Fibroblast of lung (primary cell): ENCODE results near the gene SORCS3. TPM values are rescaled to one million over a fixed set of nuclear protein-coding genes. Genes with fewer than 3 reads are reported as not detected.

Source experiments
- DNase-seq, 2 donors: peaks; one replicate each; pipeline versions ENCODE4 v3.0.0 to v3.0.0-alpha.2; 2010; ENCODE audit warnings: low read depth in 2 of 2
- H2AFZ ChIP-seq: 2 replicates; pipeline ENCODE4 v1.5.1; 2012; ENCODE audit warnings: low read length, control low read depth, inconsistent platforms
- H3K27ac ChIP-seq: 2 replicates; pipeline ENCODE4 v1.5.1; 2011; ENCODE audit warnings: low read length, control low read depth; ENCODE audit not compliant: insufficient read depth
- H3K27me3 ChIP-seq: 2 replicates; pipeline ENCODE4 v1.5.1; 2011; ENCODE audit warnings: mild to moderate bottlenecking, low read length; ENCODE audit not compliant: control insufficient read depth, insufficient read depth
- H3K36me3 ChIP-seq: 2 replicates; pipeline ENCODE4 v1.5.1; 2011; ENCODE audit warnings: low read length; ENCODE audit not compliant: control insufficient read depth, insufficient read depth
- H3K4me1 ChIP-seq: 2 replicates; pipeline ENCODE4 v1.5.1; 2011; ENCODE audit warnings: low read length; ENCODE audit not compliant: control insufficient read depth, insufficient read depth; ENCODE audit errors: extremely low read depth
- H3K4me2 ChIP-seq: 2 replicates; pipeline ENCODE4 v1.5.1; 2011; ENCODE audit warnings: low read length, control low read depth; ENCODE audit not compliant: insufficient read depth; ENCODE audit errors: extremely low read depth
- H3K4me3 ChIP-seq, 4 experiments: fragments of 200-600 bp in 1 of 4; sonication (generic) in 1 of 4; replicated peaks in 1 of 4; 2 replicates each; pipeline ENCODE4 v1.5.1; 2011 to 2016; ENCODE audit warnings: low read length in 4 of 4, low read depth in 3 of 4, mild to moderate bottlenecking in 3 of 4, control low read depth in 2 of 4, inconsistent platforms in 1 of 4, mixed read lengths in 1 of 4; ENCODE audit not compliant: insufficient read depth in 1 of 4; ENCODE audit errors: control extremely low read depth in 1 of 4
- H3K79me2 ChIP-seq: 2 replicates; pipeline ENCODE4 v1.5.1; 2012; ENCODE audit warnings: mild to moderate bottlenecking, low read length, inconsistent platforms; ENCODE audit not compliant: control insufficient read depth, insufficient read depth
- H3K9ac ChIP-seq: 2 replicates; pipeline ENCODE4 v1.5.1; 2011; ENCODE audit warnings: mild to moderate bottlenecking, low read length, control low read depth; ENCODE audit not compliant: insufficient read depth
- H3K9me3 ChIP-seq: 2 replicates; pipeline ENCODE4 v1.5.1; 2012; ENCODE audit warnings: low read depth, low read length; ENCODE audit not compliant: control insufficient read depth, insufficient read depth
- H4K20me1 ChIP-seq: 2 replicates; pipeline ENCODE4 v1.5.1; 2011; ENCODE audit warnings: low read length; ENCODE audit not compliant: control insufficient read depth, insufficient read depth; ENCODE audit errors: extremely low read depth
- CTCF ChIP-seq, 2 donors: IDR thresholded peaks in 1 of 2; conservative IDR thresholded peaks in 1 of 2; 1 replicate in 1 of 2; 2 replicates in 1 of 2; pipeline ENCODE4 v1.5.1; 2011 to 2012; ENCODE audit warnings: low read length in 2 of 2, control low read depth in 1 of 2, inconsistent platforms in 1 of 2, low read depth in 1 of 2, mild to moderate bottlenecking in 1 of 2
- EZH2 ChIP-seq: IDR thresholded peaks from 2 replicates; pipeline ENCODE4 v1.5.1; 2012; ENCODE audit warnings: low read length, control low read depth, mild to moderate bottlenecking; ENCODE audit errors: missing control alignments
- polyA plus RNA-seq, 2 donors: library from polyadenylated mRNA; depleted of rRNA in 1 of 2; stranded (reverse) in 1 of 2; unstranded in 1 of 2; fragments of >200 nt; gene quantifications; 2 replicates each; pipeline ENCODE4 v1.2.1, GENCODE V29; 2011 to 2012; ENCODE audit warnings: missing spikeins in 1 of 2
- total RNA-seq: library from RNA; depleted of rRNA; stranded (reverse); fragments of >200 nt; gene quantifications from 2 replicates; pipeline ENCODE4 v1.2.1, GENCODE V29; 2014

Gene SORCS3
- total and polyA plus RNA-seq, 2 donors (not counting 1 experiment from before 2014, with no cell fraction given), result not detected

GRCh38 chr10:105024184-105024583 lies 383.1 kb downstream of the SORCS3 start:
- no peaks in the 10 kb centered on the region for H3K4me1 ChIP-seq
- no peaks in the 10 kb centered on the region for H3K9me3 ChIP-seq
- DNase-seq, result no peak
- no peak overlapping the region for H3K9ac ChIP-seq
- no peak overlapping the region for H2AFZ ChIP-seq
- H3K4me2 ChIP-seq, result no peak overlapping the region
- no peaks in the 10 kb centered on the region for H3K27me3 ChIP-seq
- no peaks in the 10 kb centered on the region for H4K20me1 ChIP-seq
- TF ChIP-seq EZH2 (no peak), CTCF (conservative IDR thresholded peaks at IDR 0.05 in 1 of 2, IDR thresholded peaks at IDR 0.05 in 1 of 2; ENCODE audit: low read depth in 1 of 2, low read length in 2 of 2) (no peak)
- H3K27ac ChIP-seq, result no peak overlapping the region
- H3K36me3 ChIP-seq, result no peaks in the 10 kb centered on the region
- H3K79me2 ChIP-seq, result no peaks in the 10 kb centered on the region
- H3K4me3 ChIP-seq, result no peak overlapping the region

GRCh38 chr10:105025092-105025491 lies 384.0 kb downstream of the SORCS3 start:
- no peak overlapping the region for H2AFZ ChIP-seq
- DNase-seq, result no peak
- H3K4me3 ChIP-seq, result no peak overlapping the region
- no peaks in the 10 kb centered on the region for H4K20me1 ChIP-seq
- H3K4me1 ChIP-seq, result no peaks in the 10 kb centered on the region
- no peak for TF ChIP-seq CTCF (conservative IDR thresholded peaks at IDR 0.05 in 1 of 2, IDR thresholded peaks at IDR 0.05 in 1 of 2; ENCODE audit: low read depth in 1 of 2, low read length in 2 of 2)
- TF ChIP-seq EZH2, result no peak
- H3K9me3 ChIP-seq, result no peaks in the 10 kb centered on the region
- no peaks in the 10 kb centered on the region for H3K79me2 ChIP-seq
- H3K36me3 ChIP-seq, result no peaks in the 10 kb centered on the region
- no peak overlapping the region for H3K9ac ChIP-seq
- no peaks in the 10 kb centered on the region for H3K27me3 ChIP-seq
- H3K27ac ChIP-seq, result no peak overlapping the region
- H3K4me2 ChIP-seq, result no peak overlapping the region

GRCh38 chr10:105026566-105026965 lies 385.5 kb downstream of the SORCS3 start:
- Histone ChIP-seq H3K4me1 (no peaks in the 10 kb centered on the region), H3K4me3 (no peak overlapping the region), H3K36me3 (no peaks in the 10 kb centered on the region), H3K4me2 (no peak overlapping the region), H3K27me3 (no peaks in the 10 kb centered on the region), H2AFZ (no peak overlapping the region), H4K20me1 (no peaks in the 10 kb centered on the region), H3K27ac (no peak overlapping the region), H3K79me2 (no peaks in the 10 kb centered on the region), H3K9ac (no peak overlapping the region), H3K9me3 (no peaks in the 10 kb centered on the region)
- TF ChIP-seq EZH2 (no peak), CTCF (conservative IDR thresholded peaks at IDR 0.05 in 1 of 2, IDR thresholded peaks at IDR 0.05 in 1 of 2; ENCODE audit: low read depth in 1 of 2, low read length in 2 of 2) (no peak)
- no peak for DNase-seq
